ENCODE measurements around the gene RUNDC1.
A peak's percentile ranks its signal among the peaks of the same experiment; 100 is the strongest.
"Not testable (repeated sequence)": the region's sequence is repeated elsewhere in the genome, so short reads cannot be mapped to it uniquely, and the experiment has no call there.

RUNDC1 gene

DNA sequence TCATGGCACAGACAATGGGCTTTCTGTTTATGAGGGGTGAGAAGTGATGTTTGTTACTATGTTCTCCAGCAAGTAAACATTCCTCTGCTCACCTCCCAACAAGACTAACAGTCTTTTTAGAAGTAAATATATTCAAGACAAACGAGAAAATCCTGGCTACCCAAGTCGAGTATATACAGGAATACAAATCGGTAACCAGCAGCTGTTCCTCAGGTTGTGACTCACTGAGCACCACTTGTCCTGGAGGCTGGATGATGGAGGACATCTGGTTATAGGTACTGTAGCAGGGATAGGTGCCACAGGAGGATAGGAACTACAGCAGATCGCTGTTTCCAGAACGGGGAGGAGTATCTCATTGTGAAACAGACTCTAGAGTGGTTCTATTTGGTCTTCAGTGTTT lies 12.5 kb downstream of the RUNDC1 start:
- no peak for FAIRE-seq

DNA sequence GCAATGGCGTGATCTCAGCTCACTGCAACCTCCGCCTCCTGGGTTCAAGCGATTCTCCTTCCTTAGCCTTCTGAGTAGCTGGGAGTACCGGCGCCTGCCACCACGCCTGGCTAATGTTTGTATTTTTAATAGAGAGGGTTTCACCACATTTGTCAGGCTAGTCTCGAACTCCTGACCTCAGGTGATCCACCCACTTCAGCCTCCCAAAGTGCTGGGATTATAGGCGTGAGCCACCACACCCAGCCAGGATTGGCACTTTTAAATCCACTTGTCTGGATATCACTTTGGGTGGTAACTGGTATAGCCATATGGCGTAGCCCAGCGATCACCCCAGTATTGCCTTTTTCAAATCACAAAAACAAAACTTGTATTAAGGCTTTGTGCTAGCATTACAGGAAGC lies 13.5 kb downstream of the RUNDC1 start:
- FAIRE-seq = not testable (repeated sequence)

GRCh38 chr17:42997390-42997983 lies 17.1 kb downstream of the RUNDC1 start:
- FAIRE-seq = no peak

DNA sequence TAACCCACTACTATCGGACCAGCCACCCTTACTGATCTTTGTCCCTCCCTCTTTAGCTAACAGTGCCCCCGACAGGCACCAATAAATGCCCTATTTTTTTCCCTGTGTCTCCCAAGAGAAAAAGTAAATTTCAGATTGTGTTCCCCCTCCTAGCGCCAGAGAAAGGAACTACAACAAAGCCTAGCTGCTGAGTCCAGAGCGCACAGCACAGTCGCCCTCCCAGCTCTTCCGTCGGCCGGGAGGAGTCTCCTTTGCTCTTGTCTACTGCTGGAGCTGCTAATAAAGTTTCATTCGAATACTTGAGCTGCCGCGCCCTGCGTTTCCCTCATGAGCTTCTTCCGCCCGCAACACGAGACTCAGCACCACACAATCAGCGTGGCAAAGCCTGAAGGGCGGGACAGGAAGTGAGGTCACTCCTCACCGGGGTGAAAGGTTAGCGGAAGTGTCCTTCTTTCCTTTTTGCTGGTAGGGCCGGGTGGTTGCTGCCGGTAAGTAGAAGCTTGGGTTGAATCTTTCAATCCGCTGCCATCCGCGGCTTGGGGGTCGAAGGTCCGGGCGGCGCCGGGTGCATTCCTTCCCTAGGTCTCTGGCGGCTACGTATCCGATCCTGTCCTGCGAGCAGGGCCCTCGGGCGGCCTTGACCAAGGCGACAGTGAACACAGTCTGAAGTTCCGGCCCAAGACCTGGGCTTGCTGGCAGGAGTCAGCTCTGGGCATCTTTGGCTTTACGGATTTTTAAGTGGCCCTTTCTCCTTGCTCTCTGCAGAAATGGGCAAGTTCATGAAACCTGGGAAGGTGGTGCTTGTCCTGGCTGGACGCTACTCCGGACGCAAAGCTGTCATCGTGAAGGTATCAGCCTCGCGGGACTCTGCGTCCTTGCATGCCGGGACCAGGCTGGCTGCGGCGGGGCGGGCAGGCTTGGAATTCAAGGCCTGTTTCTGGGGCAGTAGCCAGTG lies 17.9 kb downstream of the RUNDC1 start, which contains the start of gene RPL27:
RPL27 (plus strand) TSS at position 436 of the 955 bp plus-strand sequence; CDS start at position 768, 332 bp downstream.
- FAIRE-seq = peak; percentile 99

GRCh38 chr17:42999003-42999525 lies 18.7 kb downstream of the RUNDC1 start:
- no peak for FAIRE-seq

GRCh38 chr17:43000894-43001293 lies 20.5 kb downstream of the RUNDC1 start:
- FAIRE-seq = not testable (repeated sequence)

- no peak for FAIRE-seq
Measured at GRCh38 chr17:43003542-43004172, 23.3 kb downstream of the RUNDC1 start.

DNA sequence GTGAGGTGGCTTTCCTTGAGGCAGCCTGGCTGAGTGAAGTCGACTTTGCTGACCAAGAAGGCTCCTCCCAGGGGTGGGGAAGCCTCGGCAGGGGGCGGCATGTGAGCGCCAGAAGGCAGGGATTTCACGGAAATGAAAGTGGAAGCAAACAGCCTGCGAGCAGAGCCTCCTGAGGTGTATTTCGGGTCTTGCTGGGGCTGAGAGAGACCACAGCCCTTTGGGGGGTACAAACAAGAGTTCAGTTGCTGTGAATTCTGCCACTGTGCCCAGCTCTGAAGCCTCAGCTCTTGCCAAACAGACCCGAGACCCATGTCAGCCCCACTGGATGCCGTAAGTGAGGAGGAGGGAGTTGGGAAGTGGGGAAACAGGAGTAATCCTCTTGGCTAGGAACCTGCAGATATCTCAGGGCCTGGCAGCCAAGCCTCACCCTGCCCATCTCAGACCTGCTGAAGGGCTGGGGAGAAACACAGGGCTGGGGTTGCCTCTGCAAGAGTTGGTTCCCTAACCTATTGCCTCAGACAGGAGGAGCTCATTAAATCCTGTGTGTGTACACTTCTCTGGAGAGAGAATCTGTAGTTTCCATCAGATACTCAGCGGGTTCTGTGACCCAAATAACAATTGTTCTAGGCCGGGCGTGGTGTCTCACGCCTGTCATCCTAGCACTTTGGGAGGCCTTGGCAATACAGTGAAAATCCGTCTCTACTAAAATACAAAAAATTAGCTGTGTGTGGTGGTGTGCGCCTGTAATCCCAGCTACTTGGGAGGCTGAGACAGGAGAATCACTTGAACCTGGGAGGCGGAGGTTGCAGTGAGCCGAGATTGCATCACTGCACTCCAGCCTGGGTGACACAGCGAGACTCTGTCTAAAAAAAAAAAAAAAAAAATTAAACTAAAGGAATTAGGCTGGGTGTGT lies 26.5 kb downstream of the RUNDC1 start, which contains the start of gene IFI35:
IFI35 (plus strand) TSS at position 146 of the 913 bp plus-strand sequence; CDS start at position 310, 164 bp downstream.
- no peak for FAIRE-seq

DNA sequence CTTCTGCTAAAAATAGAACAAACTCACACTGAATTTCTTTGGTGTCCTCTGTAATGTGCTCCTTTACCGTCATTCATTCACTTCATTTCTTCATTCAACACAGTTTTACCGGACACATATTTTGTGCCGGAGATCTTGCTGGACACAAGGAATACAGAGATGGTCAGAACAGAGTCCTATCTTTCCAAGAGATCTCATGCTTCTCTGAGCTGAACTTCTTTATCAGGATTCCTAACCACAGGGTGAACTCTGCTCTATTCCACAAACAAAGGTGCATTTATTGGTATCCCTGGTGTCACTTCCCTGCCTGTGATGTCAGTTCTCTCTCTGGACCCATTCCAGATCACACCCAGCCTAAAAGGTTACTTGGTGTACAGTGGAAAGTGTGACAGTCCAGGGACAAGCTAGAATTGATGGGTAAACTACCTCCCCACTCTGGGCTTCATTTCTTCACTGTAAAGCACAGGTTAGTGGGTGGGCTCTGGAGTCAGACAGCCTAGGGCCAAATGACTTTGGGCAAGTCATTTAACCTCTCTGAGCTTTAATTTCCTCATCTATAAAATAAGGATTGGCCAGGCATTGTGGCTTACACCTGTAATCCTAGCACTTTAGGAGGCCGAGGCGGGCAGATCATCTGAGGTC lies 30.4 kb downstream of the RUNDC1 start:
- no peak for FAIRE-seq

DNA sequence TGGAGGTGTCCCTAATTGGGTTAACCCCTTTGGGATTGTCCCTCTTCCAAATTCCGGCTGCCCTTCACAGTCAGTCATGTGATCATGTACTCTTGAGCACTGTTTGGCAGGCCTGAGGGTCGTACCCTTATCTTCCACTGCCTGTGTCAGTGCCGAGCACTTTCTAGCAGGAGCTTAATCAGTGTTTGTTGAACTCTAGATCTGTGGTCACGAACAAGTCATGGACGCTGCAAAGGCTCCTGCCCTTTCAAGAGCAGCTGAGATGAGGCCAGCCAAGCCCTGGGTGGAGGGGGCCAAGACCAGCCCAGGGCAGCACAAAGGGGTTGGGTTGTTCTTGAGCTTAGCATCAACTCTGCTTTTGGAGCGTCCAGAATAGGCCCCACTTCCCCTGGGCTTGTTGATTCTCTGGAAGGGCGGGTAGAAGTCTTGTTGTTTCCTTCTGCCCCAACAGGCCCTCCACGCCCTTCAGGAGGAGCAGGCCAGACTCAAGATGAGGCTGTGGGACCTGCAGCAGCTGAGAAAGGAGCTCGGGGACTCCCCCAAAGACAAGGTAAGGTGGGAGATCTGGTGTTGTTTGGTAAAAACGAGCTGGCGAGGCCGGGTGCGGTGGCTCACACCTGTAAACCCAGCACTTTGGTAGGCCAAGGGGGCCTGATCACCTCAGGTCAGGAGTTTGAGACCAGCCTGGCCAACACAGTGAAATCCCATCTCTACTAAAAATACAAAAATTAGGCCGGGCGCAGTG lies 31.5 kb downstream of the RUNDC1 start:
- no peak for FAIRE-seq

GRCh38 chr17:43013296-43013695 lies 32.9 kb downstream of the RUNDC1 start:
- FAIRE-seq = no peak

- no peak for FAIRE-seq
Measured at GRCh38 chr17:43014020-43014648, 33.8 kb downstream of the RUNDC1 start.

GRCh38 chr17:43014649-43015542 lies 34.5 kb downstream of the RUNDC1 start:
- no peak for FAIRE-seq

DNA sequence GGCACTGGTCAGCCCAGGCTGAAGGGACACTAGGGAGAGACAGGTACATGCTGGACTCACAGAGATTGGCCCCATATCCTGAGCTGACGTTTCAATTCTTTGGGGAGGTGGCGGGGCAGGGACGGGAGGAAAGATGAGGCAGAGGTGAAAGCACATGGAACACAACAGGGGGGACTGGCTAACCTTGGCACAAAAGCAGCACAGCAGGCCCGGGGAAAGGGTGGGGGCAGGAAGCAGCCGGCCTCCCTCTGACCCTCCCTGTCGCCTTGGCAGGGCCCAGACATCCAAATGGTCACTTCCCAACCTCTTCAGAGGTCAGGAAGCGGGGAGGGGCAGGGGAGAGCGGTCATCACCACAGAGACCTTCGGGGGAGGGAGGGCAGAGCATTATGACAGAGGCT lies 35.2 kb downstream of the RUNDC1 start:
- FAIRE-seq = no peak

DNA sequence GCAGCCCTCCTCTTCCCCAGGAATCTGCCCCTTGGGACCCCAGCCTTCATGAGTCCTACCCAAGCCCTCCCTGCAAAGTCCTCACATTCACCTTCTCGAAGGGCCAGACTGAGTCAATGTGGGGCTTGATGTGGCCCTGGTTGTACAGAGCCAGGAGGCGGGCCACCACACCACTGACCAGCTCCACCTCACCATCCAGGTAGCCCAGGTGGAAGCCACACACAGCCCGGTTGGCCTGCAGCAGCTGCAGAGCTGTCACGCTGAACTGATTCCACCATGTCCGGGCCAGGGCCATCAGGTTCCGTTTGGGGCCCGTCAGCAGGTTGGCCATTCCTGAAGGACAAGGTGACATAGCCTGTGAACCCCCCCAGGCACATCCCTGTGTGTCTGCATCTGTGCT lies 35.9 kb downstream of the RUNDC1 start:
- no peak for FAIRE-seq

GRCh38 chr17:43018008-43018853 lies 37.9 kb downstream of the RUNDC1 start:
- FAIRE-seq = no peak

- FAIRE-seq = no peak
Measured at GRCh38 chr17:43018932-43019331, 38.6 kb downstream of the RUNDC1 start.

GRCh38 chr17:43019418-43019817 lies 39.1 kb downstream of the RUNDC1 start:
- no peak for FAIRE-seq
